CD8-positive, alpha-beta memory T cell (primary cell): Measurements from ENCODE around the gene MSL3B.

Experiments used
- CTCF ChIA-PET: fragments of 350-600 bp; sonication (Branson Sonifier 250); formaldehyde crosslinking; loops from one replicate; lab custom pipeline; 2021; ENCODE audit warnings: antibody characterized with exemption; lab: Charles Lee
- POLR2A ChIA-PET: fragments of 350-600 bp; sonication (Branson Sonifier 250); formaldehyde crosslinking; loops from one replicate; lab custom pipeline; 2021; ENCODE audit warnings: antibody characterized with exemption; lab: Charles Lee
- DNase-seq, 5 donors: peaks; one replicate each; pipeline versions ENCODE4 v3.0.0 to v3.0.0-alpha.2; 2020 to 2022; ENCODE audit warnings: mixed read lengths in 1 of 5
- H3K27ac ChIP-seq: one replicate; pipeline ENCODE4 v1.7.0; 2013; ENCODE audit warnings: low read depth, mild to moderate bottlenecking, low read length, moderate library complexity
- H3K27me3 ChIP-seq: 2 replicates; pipeline ENCODE4 v1.7.0; 2013; ENCODE audit warnings: low read length, mild to moderate bottlenecking; ENCODE audit not compliant: insufficient read depth, poor library complexity, severe bottlenecking
- H3K36me3 ChIP-seq: 2 replicates; pipeline ENCODE4 v1.7.0; 2013; ENCODE audit warnings: mild to moderate bottlenecking, low read length, moderate library complexity; ENCODE audit not compliant: insufficient read depth
- H3K4me1 ChIP-seq: 2 replicates; pipeline ENCODE4 v1.7.0; 2013; ENCODE audit warnings: mild to moderate bottlenecking, low read length, moderate library complexity; ENCODE audit not compliant: insufficient read depth
- H3K4me3 ChIP-seq: 2 replicates; pipeline ENCODE4 v1.7.0; 2013; ENCODE audit warnings: mild to moderate bottlenecking, low read length
- H3K9me3 ChIP-seq: 2 replicates; pipeline ENCODE4 v1.7.0; 2013; ENCODE audit warnings: mild to moderate bottlenecking, low read length
- H3K27ac Mint-ChIP-seq, 8 donors: one replicate each; pipeline ENCODE4 v1.8.0; 2020 to 2021; ENCODE audit warnings: mixed read lengths in 8 of 8, mild to moderate bottlenecking in 6 of 8, inconsistent platforms in 3 of 8, moderate library complexity in 3 of 8
- H3K27me3 Mint-ChIP-seq, 2 donors: one replicate each; pipeline ENCODE4 v1.8.0; 2020 to 2021; ENCODE audit warnings: mixed read lengths in 2 of 2, mild to moderate bottlenecking in 1 of 2, moderate library complexity in 1 of 2
- H3K36me3 Mint-ChIP-seq, 3 donors: one replicate each; pipeline ENCODE4 v1.8.0; 2020 to 2021; ENCODE audit warnings: mixed read lengths in 3 of 3, inconsistent platforms in 1 of 3, mild to moderate bottlenecking in 1 of 3
- H3K4me1 Mint-ChIP-seq, 3 donors: one replicate each; pipeline ENCODE4 v1.8.0; 2020 to 2021; ENCODE audit warnings: mixed read lengths in 3 of 3, inconsistent platforms in 1 of 3, mild to moderate bottlenecking in 1 of 3
- H3K4me3 Mint-ChIP-seq, 7 donors: one replicate each; pipeline ENCODE4 v1.8.0; 2020 to 2021; ENCODE audit warnings: mixed read lengths in 7 of 7, mild to moderate bottlenecking in 6 of 7, moderate library complexity in 4 of 7, inconsistent platforms in 2 of 7
- H3K9me3 Mint-ChIP-seq, 5 donors: one replicate each; pipeline ENCODE4 v1.8.0; 2020 to 2022; ENCODE audit warnings: mixed read lengths in 5 of 5, mild to moderate bottlenecking in 3 of 5, moderate library complexity in 2 of 5, inconsistent platforms in 1 of 5

Gene MSL3B

DNA sequence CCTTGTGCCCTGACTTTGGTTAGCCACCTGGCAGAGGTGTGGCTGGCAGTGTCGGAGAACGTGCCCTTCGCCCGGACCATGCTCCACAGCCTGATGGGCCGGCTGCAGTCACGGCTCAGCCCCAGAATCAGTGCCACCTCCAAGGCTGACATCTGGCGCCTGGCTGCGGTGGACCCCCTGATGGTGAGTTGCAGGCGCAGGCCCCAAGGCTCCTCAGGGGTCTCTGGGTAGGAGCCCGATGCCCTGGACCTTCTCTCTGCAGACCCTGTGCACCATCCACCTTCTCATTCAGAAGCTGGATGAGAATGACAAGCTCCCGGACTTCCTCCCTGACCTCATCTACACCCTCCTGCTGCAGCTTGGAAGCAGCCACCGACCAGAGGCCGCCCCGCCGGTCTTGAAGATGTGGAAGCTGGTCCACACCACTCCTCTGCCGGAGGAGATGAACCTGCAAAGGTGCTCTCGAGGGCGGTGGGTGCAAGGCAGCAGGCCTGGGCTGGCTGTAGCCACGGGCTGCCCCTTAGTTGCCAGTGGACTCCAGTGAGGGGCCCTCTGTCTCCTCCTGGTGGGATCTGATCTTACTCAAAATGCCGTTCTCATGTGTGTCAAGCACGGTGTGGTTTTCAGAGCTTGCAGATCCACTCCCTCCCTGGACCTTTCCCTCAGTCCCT lies 46.0 kb downstream of the MSL3B start:
- ChIA-PET POLR2A (no interaction called here), CTCF (no interaction called here)
- no peak overlapping the region for H3K27ac ChIP-seq
- Mint-ChIP-seq H3K27ac (no peak overlapping the region), H3K36me3 (no peaks in the 10 kb centered on the region), H3K4me3 (no peak overlapping the region), H3K4me1 (no peaks in the 10 kb centered on the region), H3K9me3 (peaks cover 0 to 2% (median 0%) of the 10 kb centered on the region in 5 donors), H3K27me3 (peaks cover 6 to 29% of the 10 kb centered on the region in 2 donors)
- no peaks in the 10 kb centered on the region for H3K4me1 ChIP-seq
- DNase-seq: peak in 1 of 5 donors; percentile 39
- no peaks in the 10 kb centered on the region for H3K9me3 ChIP-seq
- H3K27me3 ChIP-seq: no peaks in the 10 kb centered on the region
- H3K4me3 ChIP-seq: no peak overlapping the region
- H3K36me3 ChIP-seq: no peaks in the 10 kb centered on the region

DNA sequence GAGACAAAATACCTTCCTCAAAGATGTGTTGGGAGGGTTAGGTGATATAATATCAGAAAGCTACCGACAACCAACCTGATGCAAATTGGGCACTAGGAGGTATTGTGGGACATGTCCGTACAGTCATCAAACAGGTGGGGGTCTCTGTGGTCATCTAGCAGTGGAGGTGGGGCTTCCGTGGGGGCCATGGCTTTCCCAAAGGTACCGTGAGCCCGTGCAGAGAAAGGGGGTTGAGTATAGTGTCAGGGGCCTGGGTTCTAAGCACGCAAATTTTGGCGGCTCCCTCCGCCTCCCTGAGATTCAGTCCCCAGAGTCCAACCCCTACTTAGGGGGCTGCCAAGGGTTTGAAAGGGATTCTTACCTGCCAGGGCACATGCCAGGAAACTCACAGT lies 46.5 kb downstream of the MSL3B start:
- Mint-ChIP-seq H3K27ac (no peak overlapping the region), H3K4me3 (no peak overlapping the region), H3K27me3 (peaks cover 6 to 32% of the 10 kb centered on the region in 2 donors), H3K4me1 (no peaks in the 10 kb centered on the region), H3K36me3 (no peaks in the 10 kb centered on the region), H3K9me3 (peaks cover 0 to 2% (median 0%) of the 10 kb centered on the region in 5 donors)
- H3K27me3 ChIP-seq: no peaks in the 10 kb centered on the region
- no peak overlapping the region for H3K27ac ChIP-seq
- no peak overlapping the region for H3K4me3 ChIP-seq
- POLR2A ChIA-PET: no interaction called here
- DNase-seq: no peak
- no peaks in the 10 kb centered on the region for H3K36me3 ChIP-seq
- no peaks in the 10 kb centered on the region for H3K4me1 ChIP-seq
- CTCF ChIA-PET: no interaction called here
- no peaks in the 10 kb centered on the region for H3K9me3 ChIP-seq

- Mint-ChIP-seq H3K27me3 (peaks cover 4 to 35% of the 10 kb centered on the region in 2 donors), H3K4me1 (no peaks in the 10 kb centered on the region), H3K36me3 (no peaks in the 10 kb centered on the region), H3K9me3 (peaks cover 0 to 2% (median 0%) of the 10 kb centered on the region in 5 donors), H3K4me3 (no peak overlapping the region), H3K27ac (no peak overlapping the region)
- no peak overlapping the region for H3K27ac ChIP-seq
- ChIA-PET CTCF (no interaction called here), POLR2A (no interaction called here)
- no peak overlapping the region for H3K4me3 ChIP-seq
- H3K27me3 ChIP-seq: no peaks in the 10 kb centered on the region
- DNase-seq: peak in 1 of 5 donors; percentile 18
- H3K36me3 ChIP-seq: no peaks in the 10 kb centered on the region
- no peaks in the 10 kb centered on the region for H3K4me1 ChIP-seq
- no peaks in the 10 kb centered on the region for H3K9me3 ChIP-seq
These were observed 47.0 kb downstream of the MSL3B start for GRCh38 chr2:233821196-233821595.

DNA sequence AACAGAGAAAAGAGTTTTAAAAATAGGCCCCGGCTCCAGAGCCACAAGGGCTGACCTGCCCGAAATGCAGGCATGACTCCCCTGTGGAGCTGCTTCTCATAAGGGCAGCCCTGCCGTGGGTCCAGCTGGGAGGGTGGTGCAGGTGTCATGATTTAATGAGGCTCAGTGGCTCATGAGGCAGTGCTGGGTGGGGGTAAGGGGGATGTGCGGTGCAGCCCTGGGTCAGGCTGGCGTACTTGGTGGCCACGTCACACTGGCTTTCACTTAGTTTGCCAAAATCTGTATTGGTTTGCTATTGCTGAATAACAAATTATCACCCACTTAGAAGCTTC lies 47.4 kb downstream of the MSL3B start:
- no peak overlapping the region for H3K27ac ChIP-seq
- CTCF ChIA-PET: no interaction called here
- POLR2A ChIA-PET: no interaction called here
- H3K9me3 Mint-ChIP-seq: peaks cover 0 to 2% (median 0%) of the 10 kb centered on the region in 5 donors
- H3K36me3 Mint-ChIP-seq: no peaks in the 10 kb centered on the region
- H3K4me1 ChIP-seq: no peaks in the 10 kb centered on the region
- DNase-seq: no peak
- H3K4me1 Mint-ChIP-seq: no peaks in the 10 kb centered on the region
- H3K9me3 ChIP-seq: no peaks in the 10 kb centered on the region
- H3K4me3 Mint-ChIP-seq: no peak overlapping the region
- no peaks in the 10 kb centered on the region for H3K36me3 ChIP-seq
- H3K27ac Mint-ChIP-seq: no peak overlapping the region
- peaks cover 3 to 37% of the 10 kb centered on the region in 2 donors for H3K27me3 Mint-ChIP-seq
- no peak overlapping the region for H3K4me3 ChIP-seq
- no peaks in the 10 kb centered on the region for H3K27me3 ChIP-seq

- Histone ChIP-seq H3K4me1 (no peaks in the 10 kb centered on the region), H3K36me3 (no peaks in the 10 kb centered on the region), H3K27ac (no peak overlapping the region), H3K27me3 (no peaks in the 10 kb centered on the region), H3K4me3 (no peak overlapping the region), H3K9me3 (no peaks in the 10 kb centered on the region)
- POLR2A ChIA-PET: no interaction called here
- H3K4me1 Mint-ChIP-seq: no peaks in the 10 kb centered on the region
- H3K27me3 Mint-ChIP-seq: peaks cover 3 to 32% of the 10 kb centered on the region in 2 donors
- no peaks in the 10 kb centered on the region for H3K9me3 Mint-ChIP-seq
- no peak overlapping the region for H3K27ac Mint-ChIP-seq
- peak in 1 of 5 donors; percentile 37 for DNase-seq
- CTCF ChIA-PET: no interaction called here
- no peak overlapping the region for H3K4me3 Mint-ChIP-seq
- no peaks in the 10 kb centered on the region for H3K36me3 Mint-ChIP-seq
These were observed 48.1 kb downstream of the MSL3B start for GRCh38 chr2:233819884-233820773.

DNA sequence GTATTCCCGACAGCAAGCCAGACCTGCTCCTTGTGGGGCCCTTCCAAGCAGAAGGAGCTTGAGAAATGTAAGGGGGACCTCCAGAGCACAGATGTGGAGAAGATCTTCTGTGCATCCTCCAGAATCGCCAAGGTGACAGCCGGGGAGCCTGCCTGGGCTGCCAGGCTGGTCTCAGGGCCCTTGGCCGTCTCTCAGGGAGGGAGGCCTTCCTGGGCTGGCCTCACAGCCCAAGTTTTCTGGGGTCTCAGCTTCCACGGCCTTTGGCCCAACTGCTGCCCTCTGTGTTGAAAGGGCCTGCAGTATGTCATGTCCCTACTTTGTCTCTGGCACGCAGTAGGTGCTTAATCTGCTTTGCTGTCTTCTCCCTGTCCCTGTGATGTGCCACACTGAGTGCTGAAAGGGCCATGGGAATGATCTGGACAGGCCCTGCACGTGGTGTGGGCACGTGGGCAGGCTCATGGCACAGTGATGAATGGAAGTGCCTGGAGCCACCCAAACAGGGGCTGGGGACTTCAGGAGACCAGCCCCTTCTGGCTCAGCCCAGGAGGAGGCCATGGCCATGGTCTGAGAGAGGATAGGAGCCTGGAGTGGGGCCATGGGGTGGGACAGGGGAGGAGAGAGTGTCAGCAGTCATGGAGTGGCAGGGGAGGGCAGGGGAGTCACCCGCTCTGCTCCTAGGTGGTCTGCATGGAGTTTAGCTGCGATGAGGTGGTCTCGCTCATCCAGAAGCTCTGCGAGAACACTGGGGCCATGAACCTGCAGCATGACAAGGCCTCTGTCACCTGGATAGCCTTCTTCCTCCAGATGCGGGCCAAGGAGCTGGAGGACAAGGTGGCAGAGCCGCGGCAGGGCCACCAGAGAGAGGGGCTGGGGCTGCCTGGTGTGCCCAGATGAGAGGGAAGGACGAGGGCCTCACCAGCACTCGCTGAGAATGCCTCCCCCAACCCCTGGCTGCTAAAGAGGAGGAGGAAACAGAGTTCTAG lies 49.3 kb downstream of the MSL3B start:
- Mint-ChIP-seq H3K36me3 (no peaks in the 10 kb centered on the region), H3K4me3 (no peak overlapping the region), H3K9me3 (no peaks in the 10 kb centered on the region), H3K4me1 (no peaks in the 10 kb centered on the region), H3K27me3 (peaks cover 3 to 31% of the 10 kb centered on the region in 2 donors), H3K27ac (no peak overlapping the region)
- H3K27ac ChIP-seq: no peak overlapping the region
- H3K4me1 ChIP-seq: no peaks in the 10 kb centered on the region
- no peaks in the 10 kb centered on the region for H3K9me3 ChIP-seq
- no peaks in the 10 kb centered on the region for H3K36me3 ChIP-seq
- no peak overlapping the region for H3K4me3 ChIP-seq
- H3K27me3 ChIP-seq: no peaks in the 10 kb centered on the region
- ChIA-PET POLR2A (no interaction called here), CTCF (no interaction called here)
- peak in 1 of 5 donors; percentile 13 for DNase-seq

DNA sequence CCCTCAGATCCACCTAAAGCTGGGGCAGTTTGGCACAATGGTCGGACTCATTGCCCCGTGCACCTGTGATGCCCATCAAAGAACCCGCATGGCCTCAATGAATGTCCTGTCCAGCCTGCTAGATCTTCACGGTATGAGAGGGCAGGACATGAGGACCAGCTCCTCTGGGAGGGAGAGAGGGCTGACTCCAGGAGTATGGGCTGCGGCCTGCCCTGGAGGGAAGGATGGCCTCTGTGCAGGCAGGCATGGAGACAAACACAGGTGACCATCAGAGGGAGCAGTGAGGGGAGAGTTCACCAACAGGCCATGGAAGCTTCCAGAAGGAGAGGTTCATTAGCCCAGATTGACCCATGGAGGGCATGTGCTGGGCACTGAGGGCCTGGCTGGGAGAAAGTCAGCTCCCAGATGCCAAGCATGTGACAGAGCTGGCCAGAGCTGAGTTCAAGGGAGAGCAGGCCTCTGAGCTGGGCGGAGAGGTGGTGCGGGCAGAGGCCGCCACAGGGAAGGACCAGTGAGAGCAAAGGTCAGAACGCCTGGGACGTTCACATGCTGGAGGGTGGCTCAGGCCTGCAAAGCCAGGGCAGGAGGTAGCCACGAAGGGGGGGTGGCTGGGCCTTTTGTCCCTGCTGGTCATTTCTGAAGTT lies 50.1 kb downstream of the MSL3B start:
- peak in 1 of 5 donors; percentile 40 for DNase-seq
- H3K27ac Mint-ChIP-seq: no peak overlapping the region
- H3K4me3 Mint-ChIP-seq: peak overlapping the region in 1 of 7 donors; percentile 9
- no peaks in the 10 kb centered on the region for H3K27me3 ChIP-seq
- no peak overlapping the region for H3K4me3 ChIP-seq
- H3K9me3 Mint-ChIP-seq: no peaks in the 10 kb centered on the region
- CTCF ChIA-PET: no interaction called here
- POLR2A ChIA-PET: no interaction called here
- H3K27ac ChIP-seq: no peak overlapping the region
- H3K9me3 ChIP-seq: no peaks in the 10 kb centered on the region
- no peaks in the 10 kb centered on the region for H3K4me1 Mint-ChIP-seq
- peaks cover 3 to 31% of the 10 kb centered on the region in 2 donors for H3K27me3 Mint-ChIP-seq
- no peaks in the 10 kb centered on the region for H3K36me3 Mint-ChIP-seq
- H3K36me3 ChIP-seq: no peaks in the 10 kb centered on the region
- no peaks in the 10 kb centered on the region for H3K4me1 ChIP-seq
